GM21526 (cell line): Measurements from ENCODE around the gene RILPL2.
"Not testable (repeated sequence)": the region's sequence is repeated elsewhere in the genome, so short reads cannot be mapped to it uniquely, and the experiment has no call there.

Experiments
- ATAC-seq: cut with Tn5 transposase; IDR thresholded peaks from one replicate; pipeline ENCODE4 v1.9.1; 2021; ENCODE audit warnings: moderate library complexity; ENCODE audit not compliant: unreplicated experiment, low FRiP score

RILPL2 gene, protein sequence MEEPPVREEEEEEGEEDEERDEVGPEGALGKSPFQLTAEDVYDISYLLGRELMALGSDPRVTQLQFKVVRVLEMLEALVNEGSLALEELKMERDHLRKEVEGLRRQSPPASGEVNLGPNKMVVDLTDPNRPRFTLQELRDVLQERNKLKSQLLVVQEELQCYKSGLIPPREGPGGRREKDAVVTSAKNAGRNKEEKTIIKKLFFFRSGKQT

DNA sequence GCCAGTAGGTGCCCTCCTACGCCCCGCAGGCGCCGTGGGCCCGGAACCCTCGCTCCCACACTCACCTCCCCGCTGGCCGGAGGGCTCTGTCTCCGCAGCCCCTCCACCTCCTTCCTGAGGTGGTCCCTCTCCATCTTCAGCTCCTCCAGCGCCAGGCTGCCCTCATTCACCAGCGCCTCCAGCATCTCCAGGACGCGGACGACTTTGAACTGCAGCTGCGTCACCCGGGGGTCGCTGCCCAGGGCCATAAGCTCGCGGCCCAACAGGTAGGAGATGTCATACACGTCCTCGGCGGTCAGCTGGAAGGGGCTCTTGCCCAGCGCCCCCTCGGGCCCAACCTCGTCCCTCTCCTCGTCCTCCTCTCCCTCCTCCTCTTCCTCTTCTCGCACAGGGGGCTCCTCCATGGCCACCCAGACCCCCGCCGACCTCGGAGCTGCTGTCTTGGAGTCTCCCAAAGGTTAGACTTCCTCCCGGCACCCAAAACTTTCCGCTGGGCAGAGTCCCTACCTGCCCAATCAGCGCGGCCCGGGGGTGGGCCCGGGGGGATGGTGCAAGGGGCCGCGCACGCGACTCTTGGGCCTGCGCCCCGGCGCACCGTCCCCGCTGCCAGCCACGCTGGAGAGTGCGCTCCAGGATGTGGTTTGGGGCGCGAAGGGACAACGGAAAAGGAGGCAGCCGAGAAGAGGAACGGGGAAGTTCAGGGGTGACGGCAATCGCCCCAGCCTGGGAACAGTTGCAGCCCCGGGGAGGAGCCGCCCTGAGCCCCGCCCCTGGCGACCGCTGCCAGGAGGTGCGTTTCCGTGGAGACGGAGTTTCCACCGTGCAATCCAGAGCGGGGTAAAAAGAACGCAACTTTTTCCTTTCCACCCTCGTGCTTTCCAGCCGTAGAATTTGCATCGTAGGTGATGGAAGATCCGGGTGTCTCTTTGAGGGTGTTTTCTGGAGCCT, at the start of gene RILPL2:
Gene RILPL2 (minus strand): TSS at position 668 of the 948 bp plus-strand sequence. CDS start 264 bp downstream, at position 404.
- peak; percentile 65 for ATAC-seq

DNA sequence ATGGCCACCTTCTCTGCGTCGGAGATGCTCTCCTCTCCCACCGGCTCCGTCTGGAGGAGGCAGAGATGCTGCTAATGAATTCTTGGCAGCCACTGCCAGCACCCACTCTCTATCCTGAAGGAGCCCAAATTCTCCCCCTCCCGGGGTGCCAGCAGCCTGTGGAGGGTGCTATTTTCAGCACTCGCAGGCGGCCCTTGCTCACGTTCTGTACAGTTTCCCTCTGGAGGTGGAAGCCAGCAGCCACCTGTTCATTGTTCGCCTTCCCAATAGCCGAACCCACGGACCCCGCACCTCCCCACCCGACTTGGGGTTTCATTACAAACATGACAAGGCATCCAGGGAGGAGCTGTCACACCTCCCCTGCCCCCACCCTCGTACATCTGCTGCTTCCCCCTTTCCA, 49.3 kb upstream of the RILPL2 start:
- ATAC-seq = no peak

DNA sequence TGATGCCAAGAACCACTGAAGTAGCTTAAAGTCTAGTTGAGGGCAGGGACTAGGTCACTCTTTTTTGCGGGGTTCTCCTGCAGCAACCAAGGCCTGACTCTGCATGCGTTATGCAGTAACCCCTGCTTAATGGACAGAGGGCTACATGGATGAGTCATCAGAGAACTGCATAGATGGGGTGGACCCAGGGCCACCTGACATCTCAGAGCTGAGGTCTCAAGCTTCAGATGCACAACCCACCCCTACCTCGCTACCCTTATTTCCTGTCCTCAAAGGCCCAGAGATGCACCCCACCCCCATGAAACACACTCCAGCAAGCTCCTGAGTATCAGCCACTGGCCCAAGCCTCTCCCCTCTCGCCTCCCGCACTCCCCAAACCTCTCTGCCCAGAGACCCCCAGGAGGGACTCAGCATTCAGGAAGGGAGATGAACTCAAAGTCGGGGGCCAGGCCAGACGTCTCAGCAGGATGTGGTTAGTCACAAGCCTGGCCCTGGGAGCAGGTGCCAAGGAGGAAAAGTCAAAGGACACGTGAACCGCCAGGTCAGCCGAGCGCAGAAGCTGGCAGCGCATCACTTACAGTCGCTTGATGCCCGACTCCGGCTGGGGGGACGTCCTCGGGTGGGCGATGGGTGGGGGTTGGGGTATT, 47.2 kb upstream of the RILPL2 start:
- ATAC-seq = no peak

GRCh38 chr12:123482876-123483275, 46.4 kb upstream of the RILPL2 start:
- no peak for ATAC-seq

DNA sequence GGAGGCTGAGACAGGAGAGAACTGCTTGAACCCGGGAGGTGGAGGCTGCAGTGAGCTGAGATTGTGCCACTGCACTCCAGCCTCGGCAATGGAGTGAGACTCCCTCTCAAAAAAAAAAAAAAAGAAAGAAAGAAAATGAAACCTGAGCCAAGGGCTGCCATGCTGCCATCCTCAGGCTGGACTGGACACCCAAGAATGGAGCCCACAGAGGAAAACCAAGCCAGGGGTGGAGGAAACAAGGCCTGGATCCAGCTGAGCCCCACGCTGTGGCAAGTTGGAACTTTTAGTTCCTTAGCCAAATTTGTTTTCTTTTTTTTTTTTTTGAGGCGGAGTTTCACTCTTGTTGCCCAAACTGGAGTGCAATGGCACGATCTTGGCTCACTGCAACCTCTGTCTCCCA, 44.8 kb upstream of the RILPL2 start:
- not testable (repeated sequence) for ATAC-seq

- no peak for ATAC-seq
Observed at GRCh38 chr12:123479442-123480180, 43.1 kb upstream of the RILPL2 start.

DNA sequence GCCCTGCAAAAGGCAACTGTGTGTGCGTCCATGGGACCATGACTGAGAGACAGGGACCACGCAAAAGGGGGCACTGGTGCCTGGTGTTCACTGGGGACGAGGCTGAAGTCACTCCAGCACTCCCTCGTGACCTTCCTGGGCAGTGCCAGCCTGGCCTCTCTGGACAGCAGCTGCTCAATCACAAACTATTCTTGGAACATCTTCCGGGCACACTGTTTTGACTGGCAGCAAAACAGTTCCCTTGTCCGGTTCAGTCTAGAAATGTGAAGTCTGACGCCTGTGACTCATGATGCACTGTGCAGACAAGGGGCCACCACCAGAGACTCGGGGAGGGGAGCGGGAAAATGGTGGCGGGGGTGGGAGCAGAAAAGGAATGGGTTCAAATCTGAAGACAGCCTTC, 42.3 kb upstream of the RILPL2 start:
- ATAC-seq = no peak

- ATAC-seq = no peak
Observed at GRCh38 chr12:123478069-123478468, 41.6 kb upstream of the RILPL2 start.

- ATAC-seq = no peak
Observed at GRCh38 chr12:123475246-123475703, 38.8 kb upstream of the RILPL2 start.

DNA sequence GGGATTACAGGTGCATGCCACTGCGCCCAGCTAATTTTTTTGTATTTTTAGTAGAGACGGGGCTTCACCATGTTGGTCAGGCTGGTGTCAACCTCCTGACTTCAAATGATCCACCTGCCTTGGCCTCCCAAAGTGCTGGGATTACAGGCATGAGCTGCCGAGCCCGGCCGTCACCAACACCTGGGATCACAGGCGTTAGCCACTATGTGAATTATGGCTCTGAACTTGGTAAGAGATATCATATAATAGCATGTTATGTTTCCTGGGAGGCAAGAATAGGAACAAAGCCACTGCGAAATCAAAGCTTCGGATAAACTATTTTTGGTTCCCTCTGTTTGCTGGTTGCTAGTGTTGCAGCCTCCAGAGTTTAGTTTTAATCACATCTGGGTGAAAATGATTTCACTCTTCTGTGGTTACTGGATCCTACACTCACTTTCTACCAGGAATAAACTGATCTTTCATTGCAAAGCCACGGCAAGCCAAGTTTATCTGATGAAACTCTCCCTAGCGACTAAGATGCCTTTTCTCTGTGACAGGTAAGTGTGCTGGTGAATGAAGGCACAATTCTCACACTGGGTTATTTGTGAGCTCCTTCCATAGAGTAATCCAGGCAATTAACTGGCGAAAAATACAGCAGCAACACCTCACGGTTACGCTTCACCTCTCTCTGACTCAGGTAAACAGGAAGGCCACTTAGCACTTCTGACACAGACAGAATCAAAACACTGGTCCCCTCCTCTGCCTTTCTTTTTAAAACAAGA, 38.2 kb upstream of the RILPL2 start:
- ATAC-seq = no peak

DNA sequence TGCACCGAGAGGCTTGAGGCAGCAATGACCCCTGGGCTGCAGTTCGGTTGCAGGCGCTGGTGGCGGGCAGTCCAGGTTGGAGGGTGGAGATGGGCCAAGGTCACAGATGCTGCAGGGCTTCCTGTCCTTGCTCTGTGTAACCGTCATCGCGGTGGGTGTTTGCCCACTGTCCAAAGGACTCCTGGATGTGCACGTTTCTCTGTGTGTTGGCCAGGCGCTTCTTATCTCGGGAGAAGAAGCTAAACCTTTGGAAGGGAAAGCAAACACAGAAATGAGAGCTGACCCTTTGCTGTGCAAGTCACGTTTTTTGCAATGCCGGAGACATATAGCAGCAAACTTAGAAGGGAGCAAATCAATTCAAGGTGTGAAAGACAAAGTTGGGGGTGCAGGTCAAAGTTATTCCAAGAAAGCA, 36.0 kb upstream of the RILPL2 start:
- ATAC-seq = no peak

GRCh38 chr12:123471374-123472068, 35.0 kb upstream of the RILPL2 start:
- ATAC-seq = no peak

DNA sequence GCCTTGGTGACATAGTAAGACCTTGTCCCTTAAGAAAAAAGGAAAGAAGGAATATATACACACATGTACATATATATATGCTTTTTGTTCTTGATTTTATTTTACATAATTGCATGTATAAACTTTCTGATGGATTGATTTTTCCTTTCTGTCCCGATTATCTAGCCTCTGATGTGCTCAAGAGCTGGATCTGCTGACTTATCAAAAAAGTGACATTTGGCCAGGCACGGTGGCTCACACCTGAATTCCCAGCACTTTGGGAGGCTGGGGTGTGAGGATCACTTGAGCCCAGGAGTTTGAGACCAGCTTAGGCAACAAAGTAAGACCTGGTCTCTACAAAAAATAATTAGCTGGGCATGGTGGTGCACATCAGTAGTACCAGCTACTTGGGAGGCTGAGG, 33.5 kb upstream of the RILPL2 start:
- ATAC-seq = no peak

DNA sequence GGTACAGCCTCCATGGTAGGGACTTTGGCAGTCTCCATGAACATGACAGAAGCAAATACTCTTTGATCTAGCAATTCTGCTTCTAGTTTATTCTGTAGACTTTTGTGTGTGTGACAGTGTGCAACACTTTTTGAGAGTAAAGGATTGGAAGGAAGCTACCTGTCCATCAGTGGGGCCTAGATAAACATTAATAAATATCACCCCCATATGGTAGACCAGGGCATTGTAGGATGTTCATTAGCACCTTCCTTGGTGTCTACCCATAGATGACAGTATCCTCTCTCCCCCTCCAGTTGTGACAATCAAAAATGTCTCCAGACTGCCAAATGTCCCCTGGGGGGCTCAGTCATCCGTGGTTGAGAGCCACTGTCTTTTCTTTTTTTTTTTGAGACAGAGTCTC, 32.3 kb upstream of the RILPL2 start:
- ATAC-seq = peak; percentile 57

- ATAC-seq = no peak
Observed at GRCh38 chr12:123465084-123465483, 28.6 kb upstream of the RILPL2 start.

DNA sequence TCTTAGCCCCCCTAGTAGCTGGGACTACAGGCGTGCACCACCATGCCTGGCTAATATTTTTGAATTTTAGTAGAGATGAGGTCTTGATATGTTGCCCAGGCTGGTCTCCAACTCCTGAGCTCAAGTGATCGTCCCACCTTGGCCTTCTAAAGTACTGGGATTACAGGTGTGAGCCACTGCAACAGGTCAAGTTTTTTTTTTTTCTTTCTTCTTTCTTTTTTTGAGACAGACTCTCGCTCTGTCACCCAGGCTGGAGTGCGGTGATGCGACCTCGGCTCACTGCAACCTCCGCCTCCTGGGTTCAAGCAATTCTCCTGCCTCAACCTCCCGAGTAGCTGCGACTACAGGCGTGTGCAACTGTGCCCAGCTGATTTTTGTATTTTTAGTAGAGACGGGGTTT, 26.7 kb upstream of the RILPL2 start:
- ATAC-seq = not testable (repeated sequence)

GRCh38 chr12:123457980-123458779, 21.7 kb upstream of the RILPL2 start, which contains the start of gene SNRNP35:
SNRNP35 (plus strand) TSS chr12:123458139; CDS start chr12:123465541, 7,402 bp downstream.
- peak; percentile 51 for ATAC-seq

- no peak for ATAC-seq
Observed at GRCh38 chr12:123453165-123453564, 16.7 kb upstream of the RILPL2 start.
